Prostate gland (tissue), 2 donors: Measurements from ENCODE around the gene C11orf71. TPM values are rescaled to one million over a fixed set of nuclear protein-coding genes. Genes with fewer than 3 reads are reported as not detected.
A peak's percentile ranks its signal among the peaks of the same experiment; 100 is the strongest.

ENCODE experiments used
- DNase-seq: peaks from one replicate; pipeline ENCODE4 v3.0.0-alpha.2; 2019; ENCODE audit warnings: low spot score
- H3K27ac ChIP-seq, 2 donors: fragments of 200-600 bp; sonication (generic); 2 replicates each; pipeline ENCODE4 v1.5.1; 2017 to 2019
- H3K27me3 ChIP-seq: fragments of 200-600 bp; sonication (generic); replicated peaks from 2 replicates; pipeline ENCODE4 v1.5.1; 2019; ENCODE audit not compliant: insufficient read depth
- H3K36me3 ChIP-seq, 2 donors: fragments of 200-600 bp; sonication (generic); 1 replicate in 1 of 2; 2 replicates in 1 of 2; pipeline versions ENCODE4 v1.5.1 to v1.8.1; 2017 to 2019
- H3K4me1 ChIP-seq: fragments of 200-600 bp; sonication (generic); replicated peaks from 2 replicates; pipeline ENCODE4 v1.5.1; 2019
- H3K4me3 ChIP-seq, 2 donors: fragments of 200-600 bp; sonication (generic); 2 replicates each; pipeline ENCODE4 v1.5.1; 2017 to 2019
- H3K9me3 ChIP-seq: fragments of 200-600 bp; sonication (generic); 2 replicates; pipeline ENCODE4 v1.5.1; 2017
- CTCF ChIP-seq, 4 experiments: fragments of 200-600 bp in 2 of 4; fragments of 450-650 bp in 2 of 4; sonication (generic) in 2 of 4; IDR thresholded peaks; 1 replicate in 3 of 4; 2 replicates in 1 of 4; pipeline ENCODE4 v1.5.1; 2016 to 2019; ENCODE audit warnings: antibody characterized with exemption in 4 of 4, mild to moderate bottlenecking in 2 of 4, moderate library complexity in 2 of 4
- POLR2A ChIP-seq: fragments of 450-650 bp; IDR thresholded peaks from one replicate; pipeline ENCODE4 v1.6.1; 2016; ENCODE audit warnings: antibody characterized with exemption, mild to moderate bottlenecking
- POLR2AphosphoS5 ChIP-seq: sonication (generic); formaldehyde crosslinking; IDR thresholded peaks from one replicate; pipeline ENCODE4 v1.6.1; 2017; ENCODE audit warnings: antibody characterized with exemption
- WGBS: methylation state at CpG from one replicate; pipeline ENCODE4 v1.1.5; 2018; 5-methylcytosine and 5-hydroxymethylcytosine counted together
- intact Hi-C: fragments of 100-400 bp; cut with DNase I; formaldehyde crosslinking; loops from one replicate; pipeline ENCODE4 v1.14.2; 2022
- total RNA-seq, 2 donors: library from RNA; depleted of rRNA; stranded (reverse); fragments of >200 nt; gene quantifications; one replicate each; pipeline ENCODE4 v1.1.0, GENCODE V29; 2016

The C11orf71 gene
- total RNA-seq, 2 donors from 2014 or later = 14.4 to 15.3 TPM

GRCh38 chr11:114401311-114401710, 1.0 kb upstream of the C11orf71 start:
- Histone ChIP-seq H3K27me3 (no peaks in the 10 kb centered on the region), H3K4me3 (peak overlapping the region; percentile 55 to 84), H3K9me3 (no peaks in the 10 kb centered on the region), H3K36me3 (no peaks in the 10 kb centered on the region), H3K27ac (peak overlapping the region; percentile 92 to 93), H3K4me1 (no peaks in the 10 kb centered on the region)
- 6% methylated on average over 4 of the region's 4 CpGs for WGBS
- no peak for DNase-seq
- intact Hi-C loops = loop anchor here (5.0 kb wide), 1 partner anchor 36 kb away; the partner anchor contains the start of gene REXO2
- TF ChIP-seq POLR2AphosphoS5 (no peak), CTCF (IDR thresholded peaks at IDR 0.05) (no peak), POLR2A (no peak)

- no peak for TF ChIP-seq POLR2A
- no peak for TF ChIP-seq CTCF (IDR thresholded peaks at IDR 0.05)
- no peak for TF ChIP-seq POLR2AphosphoS5
- H3K4me3 ChIP-seq = peak overlapping the region; percentile 55 to 84
- 0% methylated on average over 8 of the region's 8 CpGs for WGBS
- H3K27me3 ChIP-seq = no peaks in the 10 kb centered on the region
- H3K36me3 ChIP-seq = no peaks in the 10 kb centered on the region
- intact Hi-C loops = loop anchor here (5.0 kb wide), 1 partner anchor 36 kb away; the partner anchor contains the start of gene REXO2
- no peaks in the 10 kb centered on the region for H3K4me1 ChIP-seq
- H3K27ac ChIP-seq = peak overlapping the region; percentile 92 to 93
- no peaks in the 10 kb centered on the region for H3K9me3 ChIP-seq
- no peak for DNase-seq
These were observed 558 bp upstream of the C11orf71 start for GRCh38 chr11:114400915-114401223.

- Histone ChIP-seq H3K9me3 (no peaks in the 10 kb centered on the region), H3K4me3 (peak overlapping the region; percentile 55 to 84), H3K4me1 (no peaks in the 10 kb centered on the region), H3K27me3 (no peaks in the 10 kb centered on the region), H3K36me3 (no peaks in the 10 kb centered on the region), H3K27ac (peak overlapping the region; percentile 92 to 93)
- TF ChIP-seq CTCF (IDR thresholded peaks at IDR 0.05) (no peak), POLR2AphosphoS5 (no peak), POLR2A (no peak)
- WGBS = 4% methylated on average over 29 of the region's 29 CpGs
- DNase-seq = peak; percentile 38
- intact Hi-C loops = loop anchor here (5.0 kb wide), 1 partner anchor 38 kb away; the partner anchor contains the start of gene REXO2
These were observed 658 bp downstream of the C11orf71 start for GRCh38 chr11:114399490-114400215.

- WGBS = 72% methylated on average over 4 of the region's 4 CpGs
- Histone ChIP-seq H3K27me3 (no peaks in the 10 kb centered on the region), H3K4me1 (no peaks in the 10 kb centered on the region), H3K9me3 (no peaks in the 10 kb centered on the region), H3K4me3 (no peak overlapping the region), H3K36me3 (no peaks in the 10 kb centered on the region), H3K27ac (no peak overlapping the region)
- intact Hi-C loops = no loop called here
- no peak for DNase-seq
- TF ChIP-seq CTCF (IDR thresholded peaks at IDR 0.05) = no peak
- TF ChIP-seq POLR2A = no peak
- no peak for TF ChIP-seq POLR2AphosphoS5
These were observed 1.9 kb downstream of the C11orf71 start for GRCh38 chr11:114398303-114398920.
